Stimulated activated CD4-positive, alpha-beta T cell treated with anti-CD3 and anti-CD28 coated beads, Interleukin-15, amount 100 ng/mL, for 1 hour (primary cell): ENCODE data around the gene CUL1.
A peak's percentile ranks its signal among the peaks of the same experiment; 100 is the strongest.

Source experiments
- DNase-seq, 2 donors: peaks; one replicate each; pipeline ENCODE4 v3.0.0-alpha.2; 2020; ENCODE audit warnings: low read depth in 1 of 2, low spot score in 1 of 2

The CUL1 gene

DNA sequence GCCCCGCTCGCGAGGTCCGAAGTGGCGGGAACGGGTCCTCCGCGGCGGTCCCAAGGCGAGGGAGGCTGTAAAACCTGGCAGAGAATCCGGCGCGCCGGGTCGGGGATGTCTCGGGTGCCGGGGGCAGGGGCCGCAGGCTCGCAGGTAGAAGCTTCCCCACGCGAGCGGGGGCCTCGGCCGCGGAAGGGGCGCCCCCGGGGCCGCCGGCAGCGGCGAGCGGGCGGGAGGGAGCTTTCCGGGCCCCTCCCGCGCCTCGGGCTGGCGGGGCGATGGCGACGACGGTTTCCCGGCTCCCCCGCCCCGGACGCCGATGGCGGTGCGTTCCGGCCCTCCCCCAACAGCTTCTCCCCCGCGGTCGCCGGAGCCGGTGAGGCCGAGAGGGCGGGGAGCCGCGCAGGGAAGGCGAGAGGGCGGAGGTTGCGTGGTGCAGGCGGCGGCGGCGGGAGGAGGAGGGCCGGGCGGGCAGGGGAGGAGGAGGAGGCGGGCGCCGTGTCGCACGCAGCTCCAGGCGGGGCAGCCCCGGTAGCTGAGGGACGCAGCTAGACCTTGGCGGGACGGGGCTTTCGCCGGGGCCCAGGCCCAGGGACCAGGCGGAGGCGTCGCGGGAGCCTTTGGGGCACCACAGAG is at the start of gene CUL1:
TSS of gene CUL1 (plus strand) at position 507 of the 627 bp plus-strand sequence. CDS start 31,220 bp downstream, outside the sequence.
- peak; percentile 68 to 77 for DNase-seq

DNA sequence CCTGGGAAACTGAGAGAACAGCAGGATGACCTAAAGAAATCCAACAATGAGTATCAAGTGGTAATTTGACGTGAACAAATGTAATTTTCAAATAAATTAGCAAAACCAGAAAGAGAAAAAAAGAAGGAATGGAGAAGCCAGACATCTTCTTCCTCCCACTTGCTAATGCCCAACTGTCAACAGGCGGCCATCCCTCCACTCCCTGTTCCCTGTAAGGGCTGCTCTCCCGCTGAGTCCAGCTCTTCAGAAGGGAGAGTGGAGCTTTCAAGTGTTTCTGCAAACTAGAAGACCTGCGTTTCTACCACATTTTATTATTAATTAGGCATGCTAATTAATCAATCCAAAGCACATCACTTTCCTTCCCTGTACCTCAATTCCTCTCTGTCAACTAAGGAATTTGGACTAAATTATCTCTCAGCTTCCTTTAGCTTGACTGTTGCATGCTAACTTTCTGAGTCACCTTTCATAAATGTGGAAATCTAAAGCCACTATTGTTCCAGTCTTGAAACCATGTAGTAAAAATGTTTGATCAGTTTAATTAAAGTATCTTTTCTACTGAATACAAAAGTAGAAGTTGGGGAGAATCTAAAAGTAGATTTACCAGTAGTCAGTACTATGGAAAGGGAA is 48.4 kb upstream of the CUL1 start:
- DNase-seq = no peak

DNA sequence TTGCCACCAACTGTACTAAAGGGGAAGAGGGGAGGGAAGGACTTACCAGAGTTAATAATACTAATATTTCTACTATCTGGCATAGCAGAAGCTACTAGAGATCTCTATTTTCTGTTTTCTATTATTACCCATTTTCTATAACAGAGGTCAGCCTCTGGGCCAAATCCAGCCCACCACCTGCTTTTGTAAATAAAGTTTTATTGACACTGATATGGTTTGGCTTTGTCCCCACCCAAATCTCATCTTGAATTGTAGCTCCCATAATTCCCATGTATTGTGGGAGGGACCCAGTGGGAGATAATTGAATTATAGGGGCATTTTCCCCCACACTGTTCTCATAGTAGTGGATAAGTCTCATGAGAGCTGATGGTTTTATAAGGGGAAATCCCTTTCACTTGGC is 45.9 kb upstream of the CUL1 start:
- DNase-seq = no peak

DNA sequence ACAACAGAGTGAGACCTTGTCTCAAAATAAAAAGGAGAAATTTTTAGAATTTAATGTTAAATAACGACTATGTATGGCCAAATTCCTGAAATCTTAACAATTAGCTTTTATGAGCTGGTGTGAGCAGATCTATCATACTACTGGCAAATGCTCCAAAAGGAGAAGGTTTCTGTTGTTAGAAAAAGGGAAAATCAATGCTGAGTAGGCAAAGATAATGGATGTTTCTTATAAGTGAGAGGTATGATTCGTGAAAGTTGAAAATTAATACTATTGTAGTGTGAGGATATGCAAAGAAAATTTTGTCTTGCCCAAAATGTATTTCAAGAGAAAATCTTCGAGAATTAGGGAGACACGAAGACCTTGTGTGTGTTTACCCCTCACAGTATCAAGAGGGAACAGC is 40.8 kb upstream of the CUL1 start:
- no peak for DNase-seq

DNA sequence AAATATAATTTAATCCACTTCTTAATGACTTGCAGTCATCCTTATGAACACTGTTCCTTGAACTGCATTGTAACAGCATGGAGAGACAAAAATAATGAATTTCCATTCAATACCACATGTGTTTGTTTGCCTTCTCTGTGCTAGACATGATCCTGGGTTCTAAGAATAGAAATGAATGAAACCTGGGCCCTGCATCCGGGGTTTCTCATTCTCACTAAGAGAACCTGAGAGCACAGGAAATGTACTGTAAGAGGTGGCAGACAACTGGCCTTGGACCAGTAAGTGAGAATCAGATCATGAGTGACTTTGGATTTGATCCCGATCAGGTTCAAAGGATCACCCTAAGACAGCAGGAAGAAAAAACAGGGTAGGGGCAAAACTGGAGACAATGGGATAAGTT is 37.2 kb upstream of the CUL1 start:
- no peak for DNase-seq

DNA sequence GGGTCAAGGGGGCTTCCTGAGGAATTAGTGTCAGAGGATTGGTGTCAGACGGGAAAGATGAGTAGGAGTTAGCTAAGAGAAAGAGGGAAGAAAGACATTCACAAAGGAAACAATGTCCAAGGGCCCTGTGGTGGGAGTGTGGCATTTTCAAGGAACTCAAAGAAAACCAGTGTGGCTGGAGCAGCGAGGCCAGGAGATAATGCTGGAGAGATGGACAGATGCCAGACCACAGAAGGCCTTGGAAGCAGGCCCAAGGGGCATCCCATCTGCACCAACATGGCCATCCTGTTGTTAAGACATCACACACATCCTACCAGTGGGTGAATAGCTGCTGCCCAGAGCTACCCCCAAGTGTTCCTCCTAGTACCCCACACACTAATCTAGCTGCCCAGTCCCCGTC is 36.1 kb upstream of the CUL1 start:
- no peak for DNase-seq

DNA sequence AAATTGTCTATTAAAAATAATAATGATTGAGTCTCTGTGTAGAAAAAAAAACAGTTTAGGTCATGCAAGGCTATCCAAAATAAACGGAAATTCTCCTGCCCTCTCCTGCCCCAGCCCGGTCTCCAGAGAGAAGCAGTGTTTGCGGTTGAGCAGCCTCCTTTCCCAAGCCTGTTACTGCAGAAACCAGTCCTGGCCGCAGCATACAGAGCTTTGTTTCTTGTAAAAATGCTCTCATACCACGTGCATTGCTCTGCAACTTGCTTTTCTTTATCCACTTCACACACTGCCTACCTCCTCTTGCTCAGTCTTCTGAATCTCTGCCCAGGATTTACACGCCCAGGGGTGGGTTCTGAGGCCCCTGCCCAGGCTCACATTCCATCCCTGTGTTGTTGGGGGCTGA is 34.4 kb upstream of the CUL1 start:
- DNase-seq = no peak

DNA sequence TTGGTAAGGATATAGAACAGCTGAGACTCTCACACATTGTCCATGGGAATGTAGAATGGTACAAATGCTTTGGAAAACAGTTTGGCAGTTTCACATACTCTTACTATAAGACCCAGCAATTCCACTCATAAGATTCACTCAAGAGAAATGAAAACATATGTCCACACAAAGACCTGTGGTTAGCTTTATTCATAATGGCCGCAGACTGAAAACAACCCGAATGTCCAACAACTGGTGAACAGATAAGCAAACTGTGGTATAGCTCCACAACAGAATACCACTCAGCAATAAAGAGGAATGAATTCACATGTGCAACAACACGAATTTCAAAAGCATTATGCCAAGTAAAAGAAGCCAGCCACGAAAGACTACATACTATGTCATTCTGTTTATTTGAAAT is 33.5 kb upstream of the CUL1 start:
- no peak for DNase-seq

DNA sequence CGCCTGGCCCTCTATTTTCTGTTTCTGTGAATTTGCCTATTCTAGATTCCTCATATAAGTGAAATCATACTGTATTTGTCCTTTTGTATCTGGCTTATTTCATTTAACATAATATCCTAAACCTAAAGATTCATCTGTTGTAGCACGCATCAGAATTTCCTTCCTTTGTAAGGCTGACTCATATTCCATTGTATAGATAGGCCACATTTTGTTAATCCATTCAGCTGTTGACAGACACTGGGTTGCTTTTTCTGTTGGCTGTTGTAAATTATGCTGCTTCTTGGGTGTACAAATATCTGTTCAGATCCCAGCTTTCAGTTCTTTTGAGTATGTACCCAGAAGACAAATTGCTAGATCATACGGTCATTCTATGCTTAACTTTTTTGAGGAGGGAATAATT is 28.8 kb upstream of the CUL1 start:
- no peak for DNase-seq

DNA sequence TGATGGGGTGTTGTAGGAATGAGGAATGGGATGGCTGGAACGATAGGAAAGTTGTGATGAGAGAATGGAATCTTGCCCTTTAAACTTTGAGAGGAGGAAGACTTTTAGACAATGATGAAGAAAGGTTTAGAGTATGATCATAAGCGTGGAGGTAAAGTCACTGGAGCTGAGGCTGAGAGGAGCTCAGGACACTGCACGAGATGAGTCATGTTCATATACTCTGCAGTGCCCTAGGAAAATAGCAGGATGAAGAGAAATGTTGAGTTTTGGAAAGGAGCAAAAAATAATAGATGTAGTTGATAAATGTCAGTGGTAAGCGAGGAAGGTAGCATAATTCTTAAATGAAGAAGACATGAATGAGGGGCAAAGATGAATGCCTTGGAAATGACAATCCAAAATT is 28.3 kb upstream of the CUL1 start:
- DNase-seq = no peak

DNA sequence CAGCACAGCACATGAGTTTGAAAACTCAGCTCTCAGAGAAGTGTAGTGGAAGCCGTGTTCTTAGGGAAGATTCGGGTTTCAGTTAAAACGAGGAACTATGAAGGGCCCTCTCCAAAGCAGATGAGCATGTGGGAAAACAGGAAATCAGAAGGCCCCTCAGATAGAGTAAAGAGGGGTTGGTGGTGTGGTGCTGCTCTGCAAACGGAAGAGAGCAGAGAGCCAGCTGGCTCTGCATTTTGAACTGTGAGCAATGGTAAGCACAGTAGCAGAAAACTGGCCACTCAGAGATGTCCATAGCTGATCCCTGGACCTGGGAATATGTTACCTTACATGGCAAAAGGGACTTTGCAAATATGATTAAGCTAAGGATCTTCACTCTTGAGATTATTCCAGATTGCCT is 27.9 kb upstream of the CUL1 start:
- DNase-seq = no peak

DNA sequence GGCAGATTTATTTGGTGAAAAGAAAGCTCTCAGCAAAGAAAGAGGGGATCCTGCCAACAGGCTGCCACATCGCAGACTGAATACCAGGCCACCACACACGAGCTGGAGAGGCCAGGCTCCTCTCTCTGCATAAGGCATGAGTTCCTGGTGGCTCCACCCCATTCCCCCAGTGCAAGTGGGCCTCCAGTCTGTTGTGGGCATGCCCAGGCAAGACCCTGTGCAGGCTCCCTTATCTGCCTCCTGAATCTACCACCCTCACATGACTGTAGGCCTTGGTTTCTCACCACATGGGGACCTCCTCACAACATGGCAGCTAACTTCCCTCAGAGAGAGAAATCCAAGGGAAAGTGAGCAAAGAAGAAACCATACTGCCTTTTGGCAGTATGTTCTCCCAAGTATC is 26.7 kb upstream of the CUL1 start:
- DNase-seq = no peak

DNA sequence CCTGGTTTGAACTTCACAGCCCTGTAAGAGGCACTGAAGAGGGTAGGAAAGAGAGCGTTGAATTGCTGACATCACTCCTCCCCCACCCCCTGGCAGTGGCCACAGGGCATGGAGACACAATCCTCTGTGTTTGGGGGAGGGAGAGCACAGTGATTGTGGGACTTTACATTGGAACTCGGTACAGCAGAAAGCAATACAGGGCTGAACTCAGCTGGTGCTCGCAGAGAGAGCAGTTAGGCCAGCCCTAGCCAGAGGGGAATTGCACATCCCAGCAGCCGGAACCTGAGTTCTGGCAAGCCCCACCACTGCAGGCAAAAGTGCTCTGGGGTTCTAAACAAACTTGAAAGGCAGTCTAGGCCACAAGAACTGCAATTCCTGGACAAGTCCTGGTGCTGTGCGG is 24.0 kb upstream of the CUL1 start:
- no peak for DNase-seq

DNA sequence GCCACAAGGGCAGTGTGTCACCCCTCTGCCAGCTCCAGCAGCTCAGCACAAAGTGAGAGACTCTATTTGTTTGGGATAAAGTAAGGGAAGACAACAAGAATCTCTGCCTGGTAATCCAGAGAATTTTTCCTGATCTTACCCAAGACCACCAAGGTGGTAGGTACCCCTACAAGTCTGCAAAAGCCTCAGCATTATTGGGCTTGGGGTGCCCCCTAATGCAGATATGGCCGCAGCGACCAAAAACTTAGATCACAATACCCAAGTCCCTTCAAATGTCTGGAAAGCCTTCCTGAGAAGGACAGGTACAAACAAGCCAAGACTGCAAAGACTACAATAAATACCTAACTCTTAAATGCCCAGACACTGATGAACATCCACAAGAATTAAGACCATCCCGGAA is 22.4 kb upstream of the CUL1 start:
- DNase-seq = no peak

DNA sequence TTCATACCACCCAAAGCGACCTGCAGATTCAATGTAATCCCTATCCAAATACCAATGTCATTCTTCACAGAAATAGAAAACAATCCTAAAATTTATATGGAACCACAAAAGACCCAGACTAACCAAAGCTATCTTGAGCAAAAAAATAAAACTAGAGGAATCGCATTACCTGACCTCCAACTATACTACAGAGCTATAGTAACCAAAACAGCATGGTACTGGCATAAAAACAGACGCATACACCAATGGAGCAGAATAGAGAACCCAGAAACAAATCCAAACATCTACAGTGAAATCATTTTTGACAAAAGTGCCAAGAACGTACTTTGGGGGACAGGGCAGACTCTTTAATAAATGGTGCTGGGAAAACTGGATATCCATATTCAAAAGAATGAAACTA is 16.9 kb upstream of the CUL1 start:
- no peak for DNase-seq

DNA sequence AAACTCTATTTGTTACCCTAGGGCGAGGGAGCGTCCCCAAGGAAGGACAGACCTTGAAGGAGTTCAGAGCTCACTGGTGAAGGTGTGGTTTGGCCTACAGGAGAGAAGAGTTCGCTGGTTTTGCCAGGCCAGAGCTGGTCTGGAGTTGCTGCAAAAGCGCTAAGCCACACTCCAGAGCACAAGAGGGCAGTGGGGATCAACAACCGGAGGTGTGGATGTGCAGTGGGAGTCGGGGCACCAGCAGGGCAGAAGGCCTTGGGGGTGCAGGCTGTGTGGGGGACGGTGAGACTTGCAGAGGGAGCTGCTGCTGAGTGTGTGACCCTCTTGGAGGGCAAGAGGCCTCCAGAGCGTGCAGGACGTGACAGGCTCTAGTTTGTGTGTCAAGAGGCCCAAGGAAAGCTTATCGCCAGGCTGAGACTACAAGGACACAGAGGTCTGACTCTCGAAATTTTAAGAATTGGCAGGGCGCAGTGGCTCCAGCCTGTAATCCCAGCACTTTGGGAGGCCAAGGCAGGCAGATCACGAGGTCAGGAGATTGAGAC is 14.3 kb upstream of the CUL1 start:
- DNase-seq = no peak

DNA sequence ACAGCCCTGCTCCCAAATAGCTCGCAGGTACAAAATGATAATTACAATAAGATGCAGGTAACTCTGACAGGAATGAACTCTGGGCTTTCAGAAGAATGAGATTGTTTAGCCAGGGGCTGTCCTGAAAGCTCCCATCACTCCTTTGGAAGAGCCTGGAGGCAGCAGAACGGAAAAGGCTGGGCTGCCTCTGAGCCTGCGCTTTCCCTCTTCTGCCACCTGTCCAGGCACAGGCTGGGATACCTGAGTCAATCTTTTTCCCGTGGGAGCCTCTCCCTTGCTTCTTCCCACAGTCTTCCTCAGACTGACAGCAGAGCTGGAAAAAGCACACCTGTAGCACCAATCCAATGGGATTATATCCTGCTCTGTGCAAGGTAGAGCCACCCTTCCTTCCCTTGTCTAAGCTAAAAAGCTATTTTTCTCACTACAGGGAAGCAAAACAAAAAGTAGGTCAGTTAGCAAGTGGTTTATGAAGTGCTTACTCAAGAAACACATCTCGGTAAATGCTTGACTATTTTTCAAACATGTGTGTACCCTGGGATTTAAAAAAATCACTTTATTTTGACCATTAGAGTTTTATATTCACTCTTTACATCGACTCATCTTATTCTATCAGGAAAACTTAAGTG is 12.3 kb upstream of the CUL1 start:
- no peak for DNase-seq

DNA sequence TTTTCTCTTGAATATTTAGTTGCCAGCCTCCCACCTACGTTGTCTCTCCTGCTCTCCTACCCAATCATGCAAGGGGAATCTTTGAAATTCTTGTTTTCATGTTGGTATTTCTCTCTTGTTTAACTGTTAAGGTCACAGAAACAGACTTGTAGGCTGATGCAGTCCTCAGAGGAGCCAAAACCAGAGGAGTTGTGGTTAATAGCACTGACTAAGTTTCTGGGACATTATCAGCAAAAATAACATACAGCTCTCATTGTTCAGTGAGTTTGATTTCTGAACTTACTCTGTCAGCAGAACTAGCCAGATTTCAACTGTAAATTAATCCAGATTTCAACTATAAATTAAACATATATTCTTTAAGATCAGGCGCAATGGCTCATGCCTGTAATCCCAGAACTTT is 11.1 kb upstream of the CUL1 start:
- no peak for DNase-seq

DNA sequence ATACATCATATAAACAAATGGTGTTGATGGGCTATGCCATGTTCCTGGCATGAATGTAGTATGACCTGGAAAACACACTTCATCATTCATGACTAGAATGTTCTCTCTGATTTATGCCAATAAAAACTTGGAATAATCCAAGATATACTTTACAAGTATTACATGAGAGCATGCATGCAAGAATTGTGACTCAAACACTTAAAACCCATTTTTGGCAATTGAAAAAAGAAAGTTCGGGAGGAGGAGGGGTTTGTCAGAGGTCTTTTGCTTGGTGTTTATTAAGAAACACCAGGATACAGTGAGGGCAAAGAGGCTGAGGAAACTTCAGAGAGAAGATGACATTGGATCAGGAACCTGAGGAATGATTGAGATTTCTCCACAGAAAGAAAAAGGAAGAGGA is 10.2 kb upstream of the CUL1 start:
- no peak for DNase-seq

DNA sequence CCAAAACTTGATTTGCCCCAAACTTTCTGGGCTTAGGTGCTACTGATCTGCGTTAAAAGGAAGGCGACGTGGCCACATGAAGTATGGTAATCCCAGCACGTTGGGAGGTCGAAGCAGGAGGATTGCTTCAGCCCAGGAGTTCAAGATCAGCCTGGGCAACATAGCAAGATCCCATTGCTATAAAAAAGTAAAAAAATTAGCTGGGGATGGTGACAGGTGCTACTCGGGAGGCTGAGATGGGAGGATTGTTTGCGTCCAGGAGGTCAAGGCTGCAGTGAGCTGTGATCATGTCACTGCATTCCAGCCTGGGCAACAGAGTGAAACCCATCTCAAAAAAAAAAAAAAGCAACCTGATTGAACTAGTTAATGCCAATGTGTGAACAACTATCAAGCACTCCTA is 5.1 kb upstream of the CUL1 start:
- no peak for DNase-seq

DNA sequence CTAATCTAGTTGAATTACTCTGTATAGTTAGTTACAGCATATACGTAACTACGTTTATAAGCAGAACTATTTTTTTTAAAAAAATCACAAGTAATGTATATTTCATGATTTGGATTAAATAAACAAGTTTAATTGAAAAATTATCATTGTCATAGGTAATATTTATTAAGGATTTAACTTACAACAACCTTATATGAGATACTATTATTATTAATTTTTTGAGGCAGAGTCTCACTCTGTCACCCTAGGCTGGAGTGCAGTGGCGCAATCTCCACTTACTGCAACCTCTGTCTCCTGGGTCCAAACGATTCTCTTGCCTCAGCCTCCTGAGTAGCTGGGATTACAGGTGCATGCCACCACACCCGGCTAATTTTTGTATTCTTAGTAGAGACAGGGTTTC is 4.1 kb upstream of the CUL1 start:
- DNase-seq = no peak

DNA sequence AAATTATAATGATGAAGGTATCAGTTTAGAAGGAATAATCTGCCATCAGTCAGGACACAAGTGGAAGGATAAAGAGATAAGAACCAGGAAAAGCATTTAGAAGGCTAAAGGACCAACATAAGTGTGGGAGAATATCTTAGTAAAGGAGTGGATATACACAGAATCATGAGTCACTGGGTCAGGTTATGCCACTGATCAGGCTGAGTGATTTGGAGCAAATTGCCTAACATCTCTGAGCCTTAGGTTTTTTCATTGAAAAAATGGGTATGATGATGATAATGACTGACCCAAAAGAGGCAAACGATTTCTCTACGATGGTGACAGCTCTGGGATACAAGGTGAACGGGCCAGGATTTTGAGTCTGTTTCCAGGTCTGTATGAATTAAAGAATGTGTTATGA is 2.8 kb upstream of the CUL1 start:
- no peak for DNase-seq

DNA sequence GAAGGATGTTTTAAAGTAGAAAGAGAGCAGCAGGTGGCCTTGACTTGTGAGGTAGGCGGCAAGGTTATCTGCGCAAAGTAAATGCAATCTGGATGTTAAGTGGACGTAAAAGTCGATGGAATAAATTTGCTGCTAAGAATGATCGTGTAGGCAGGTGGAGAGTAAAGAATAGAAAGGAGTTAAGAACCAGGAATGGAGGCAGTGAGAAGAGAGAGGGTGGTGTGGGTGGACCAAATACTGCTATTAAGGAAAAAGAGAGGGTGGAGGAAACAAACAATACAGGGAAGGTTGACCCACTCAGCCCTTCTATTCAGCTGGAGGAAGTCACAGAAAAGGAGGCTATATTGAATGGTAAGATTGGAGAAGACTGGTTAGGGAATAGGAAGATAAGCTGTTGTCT is 1.9 kb upstream of the CUL1 start:
- no peak for DNase-seq
